ENCODE results near the gene NIPAL1.

DNA sequence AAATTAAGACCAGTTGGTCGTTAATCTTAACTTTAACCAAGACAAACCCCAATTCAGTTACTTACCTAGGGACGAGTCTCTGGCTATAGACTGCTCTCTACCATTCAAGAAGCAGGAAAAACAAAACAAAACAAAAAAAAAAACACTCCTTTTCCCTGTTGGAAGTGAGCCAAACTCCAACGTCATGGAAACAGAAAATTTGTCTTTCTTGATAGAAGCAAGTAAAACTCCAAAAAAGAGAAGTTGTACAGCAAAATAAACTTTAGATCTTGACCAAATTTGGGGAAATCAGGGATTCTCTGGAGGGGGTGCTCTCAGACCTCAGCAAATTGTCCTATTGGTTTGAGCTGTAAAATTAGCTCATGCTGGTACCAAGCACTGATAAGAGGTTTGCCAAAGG, 3.7 kb upstream of the NIPAL1 start:
- TF ChIP-seq, protein P1, sequence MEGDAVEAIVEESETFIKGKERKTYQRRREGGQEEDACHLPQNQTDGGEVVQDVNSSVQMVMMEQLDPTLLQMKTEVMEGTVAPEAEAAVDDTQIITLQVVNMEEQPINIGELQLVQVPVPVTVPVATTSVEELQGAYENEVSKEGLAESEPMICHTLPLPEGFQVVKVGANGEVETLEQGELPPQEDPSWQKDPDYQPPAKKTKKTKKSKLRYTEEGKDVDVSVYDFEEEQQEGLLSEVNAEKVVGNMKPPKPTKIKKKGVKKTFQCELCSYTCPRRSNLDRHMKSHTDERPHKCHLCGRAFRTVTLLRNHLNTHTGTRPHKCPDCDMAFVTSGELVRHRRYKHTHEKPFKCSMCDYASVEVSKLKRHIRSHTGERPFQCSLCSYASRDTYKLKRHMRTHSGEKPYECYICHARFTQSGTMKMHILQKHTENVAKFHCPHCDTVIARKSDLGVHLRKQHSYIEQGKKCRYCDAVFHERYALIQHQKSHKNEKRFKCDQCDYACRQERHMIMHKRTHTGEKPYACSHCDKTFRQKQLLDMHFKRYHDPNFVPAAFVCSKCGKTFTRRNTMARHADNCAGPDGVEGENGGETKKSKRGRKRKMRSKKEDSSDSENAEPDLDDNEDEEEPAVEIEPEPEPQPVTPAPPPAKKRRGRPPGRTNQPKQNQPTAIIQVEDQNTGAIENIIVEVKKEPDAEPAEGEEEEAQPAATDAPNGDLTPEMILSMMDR (IDR thresholded peaks at IDR 0.05; ENCODE audit: low read length) = no peak
- no peak for TF ChIP-seq EZH2 (optimal IDR thresholded peaks at IDR 0.05; ENCODE audit: low read depth, low read length)

Data from MM.1S (cell line).